Gastroesophageal sphincter (tissue), 4 donors: ENCODE results near the gene SLC38A2. TPM values are rescaled to one million over a fixed set of nuclear protein-coding genes. Genes with fewer than 3 reads are reported as not detected.

ENCODE experiments used
- ATAC-seq: fragments of 150-250 bp; one replicate; pipeline ENCODE4 v1.9.1; 2016; ENCODE audit warnings: mild to moderate bottlenecking, moderate library complexity
- H3K27ac ChIP-seq, 4 donors: fragments of 200-600 bp; sonication (generic) in 3 of 4; 1 replicate in 3 of 4; 2 replicates in 1 of 4; pipeline ENCODE4 v1.5.1; 2016 to 2019
- H3K27me3 ChIP-seq: fragments of 200-600 bp; sonication (generic); one replicate; pipeline ENCODE4 v1.5.1; 2019
- H3K36me3 ChIP-seq, 2 donors: fragments of 200-600 bp; sonication (generic); one replicate each; pipeline ENCODE4 v1.5.1; 2019; ENCODE audit warnings: control low read depth in 1 of 2
- H3K4me1 ChIP-seq, 3 donors: fragments of 200-600 bp; sonication (generic); 1 replicate in 2 of 3; 2 replicates in 1 of 3; pipeline ENCODE4 v1.5.1; 2016 to 2019; ENCODE audit warnings: control low read depth in 2 of 3
- H3K4me3 ChIP-seq, 2 donors: fragments of 200-600 bp; sonication (generic); one replicate each; pipeline ENCODE4 v1.5.1; 2019; ENCODE audit warnings: mild to moderate bottlenecking in 1 of 2, moderate library complexity in 1 of 2
- H3K9me3 ChIP-seq, 3 donors: fragments of 200-600 bp; sonication (generic); one replicate each; pipeline ENCODE4 v1.5.1; 2017 to 2019; ENCODE audit warnings: control low read depth in 2 of 3
- CTCF ChIP-seq, 4 experiments: fragments of 200-600 bp in 2 of 4; fragments of 450-650 bp in 2 of 4; sonication (generic) in 1 of 4; IDR thresholded peaks; one replicate each; pipeline ENCODE4 v1.5.1; 2017 to 2019; ENCODE audit warnings: antibody characterized with exemption in 4 of 4, mild to moderate bottlenecking in 2 of 4, moderate library complexity in 2 of 4
- EP300 ChIP-seq: sonication (generic); formaldehyde crosslinking; IDR thresholded peaks from one replicate; pipeline ENCODE4 v1.6.1; 2017; ENCODE audit warnings: antibody characterized with exemption, mild to moderate bottlenecking
- POLR2A ChIP-seq, 2 donors: fragments of 450-650 bp; IDR thresholded peaks; one replicate each; pipeline ENCODE4 v1.6.1; 2017; ENCODE audit warnings: antibody characterized with exemption in 2 of 2, mild to moderate bottlenecking in 2 of 2, moderate library complexity in 1 of 2
- POLR2AphosphoS5 ChIP-seq: sonication (generic); formaldehyde crosslinking; IDR thresholded peaks from one replicate; pipeline ENCODE4 v1.6.1; 2017; ENCODE audit warnings: antibody characterized with exemption
- WGBS, 2 donors: methylation state at CpG; one replicate each; pipeline ENCODE4 v1.1.5; 2018; ENCODE audit warnings: low coverage in 1 of 2; 5-methylcytosine and 5-hydroxymethylcytosine counted together
- total RNA-seq, 4 donors: library from RNA; depleted of rRNA; stranded (reverse); fragments of >200 nt; gene quantifications; one replicate each; pipeline ENCODE4 v1.1.0, GENCODE V29; 2016

Gene SLC38A2
- total RNA-seq, 4 donors from 2014 or later, result 175 to 271 (median 263) TPM

DNA sequence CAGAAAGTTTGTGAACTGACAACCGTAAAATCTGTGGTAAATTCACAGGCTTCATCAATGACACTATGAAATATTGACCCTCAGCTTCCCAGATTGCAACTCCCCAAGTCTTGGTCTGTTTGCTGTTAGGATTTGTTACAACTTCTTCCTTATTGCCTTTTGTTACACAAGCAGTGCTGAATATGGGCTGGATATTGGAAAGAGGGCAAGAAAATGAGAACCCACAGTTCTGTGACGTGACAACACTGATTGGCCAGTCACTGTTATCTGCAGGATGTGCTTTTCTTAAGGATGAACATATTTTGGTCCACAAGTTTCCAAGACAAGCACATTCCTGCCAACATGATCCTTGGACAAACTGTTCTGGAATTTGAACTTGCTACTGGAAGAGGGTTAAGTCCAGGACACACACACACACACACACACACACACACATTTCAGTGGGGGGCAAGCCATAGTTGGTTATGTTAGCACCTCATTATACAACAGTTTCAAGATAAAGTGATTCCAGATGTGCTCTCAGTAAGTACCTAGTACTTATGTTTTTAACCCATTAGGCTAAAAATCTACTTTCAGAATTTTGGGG, 16.6 kb upstream of the SLC38A2 start:
- peak; percentile 62 for ATAC-seq
- peak overlapping the region; percentile 29 to 61 (median 52) for H3K27ac ChIP-seq
- peaks cover 12 to 60% (median 29%) of the 10 kb centered on the region in 3 donors for H3K4me1 ChIP-seq
- H3K36me3 ChIP-seq, result no peaks in the 10 kb centered on the region
- H3K4me3 ChIP-seq, result no peak overlapping the region
- H3K27me3 ChIP-seq, result no peaks in the 10 kb centered on the region
- TF ChIP-seq POLR2A (IDR thresholded peaks at IDR 0.05) (no peak), POLR2AphosphoS5 (peak; percentile 80)
- WGBS, 2 donors, result 47 to 86% methylated on average over 2 of the region's 2 CpGs
- no peaks in the 10 kb centered on the region for H3K9me3 ChIP-seq

DNA sequence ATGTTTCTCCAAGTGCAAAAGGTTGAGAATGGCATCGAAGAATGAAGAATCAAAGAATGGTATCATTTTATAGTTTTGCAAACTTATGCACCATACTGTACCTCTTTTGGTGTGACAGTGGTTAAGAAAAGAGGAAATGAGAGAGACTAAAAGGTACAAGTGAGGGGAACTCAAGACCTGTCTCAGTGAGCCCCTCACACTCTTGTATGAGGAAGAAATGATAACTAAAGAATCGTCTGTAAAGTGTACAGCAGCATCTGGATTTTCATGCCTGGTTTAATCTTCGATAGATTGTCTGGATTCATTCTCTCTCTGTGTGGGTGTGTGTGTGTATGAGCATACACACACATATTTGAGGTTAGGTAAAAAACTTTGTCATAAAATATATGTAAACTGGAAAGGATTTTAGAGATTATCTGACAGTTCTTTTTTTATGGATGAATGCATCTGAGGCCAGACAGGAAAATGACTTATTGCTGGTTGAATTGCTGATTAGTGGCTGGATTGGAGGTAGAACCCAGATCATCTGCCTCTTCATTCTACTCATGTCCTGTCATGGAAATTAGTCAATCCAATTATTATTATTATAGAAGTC, 16.0 kb upstream of the SLC38A2 start:
- H3K9me3 ChIP-seq, result no peaks in the 10 kb centered on the region
- peak overlapping the region; percentile 29 to 61 (median 52) for H3K27ac ChIP-seq
- no peaks in the 10 kb centered on the region for H3K36me3 ChIP-seq
- no peaks in the 10 kb centered on the region for H3K27me3 ChIP-seq
- 78 to 80% methylated on average over 3 of the region's 3 CpGs for WGBS, 2 donors
- H3K4me1 ChIP-seq, result peaks cover 12 to 61% (median 29%) of the 10 kb centered on the region in 3 donors
- no peak overlapping the region for H3K4me3 ChIP-seq
- ATAC-seq, result no peak
- TF ChIP-seq EP300, result no peak
- TF ChIP-seq CTCF (IDR thresholded peaks at IDR 0.05), result no peak
- TF ChIP-seq POLR2AphosphoS5, result no peak
- no peak for TF ChIP-seq POLR2A (IDR thresholded peaks at IDR 0.05)

GRCh38 chr12:46387670-46388069, 15.1 kb upstream of the SLC38A2 start:
- no peaks in the 10 kb centered on the region for H3K27me3 ChIP-seq
- ATAC-seq, result no peak
- 94 to 100% methylated on average over 1 to 6 of the region's 6 CpGs for WGBS, 2 donors
- H3K36me3 ChIP-seq, result no peaks in the 10 kb centered on the region
- H3K4me3 ChIP-seq, result no peak overlapping the region
- no peak for TF ChIP-seq CTCF (IDR thresholded peaks at IDR 0.05)
- peaks cover 12 to 61% (median 29%) of the 10 kb centered on the region in 3 donors for H3K4me1 ChIP-seq
- no peaks in the 10 kb centered on the region for H3K9me3 ChIP-seq
- H3K27ac ChIP-seq, result peak overlapping the region; percentile 52 to 99 (median 90)

DNA sequence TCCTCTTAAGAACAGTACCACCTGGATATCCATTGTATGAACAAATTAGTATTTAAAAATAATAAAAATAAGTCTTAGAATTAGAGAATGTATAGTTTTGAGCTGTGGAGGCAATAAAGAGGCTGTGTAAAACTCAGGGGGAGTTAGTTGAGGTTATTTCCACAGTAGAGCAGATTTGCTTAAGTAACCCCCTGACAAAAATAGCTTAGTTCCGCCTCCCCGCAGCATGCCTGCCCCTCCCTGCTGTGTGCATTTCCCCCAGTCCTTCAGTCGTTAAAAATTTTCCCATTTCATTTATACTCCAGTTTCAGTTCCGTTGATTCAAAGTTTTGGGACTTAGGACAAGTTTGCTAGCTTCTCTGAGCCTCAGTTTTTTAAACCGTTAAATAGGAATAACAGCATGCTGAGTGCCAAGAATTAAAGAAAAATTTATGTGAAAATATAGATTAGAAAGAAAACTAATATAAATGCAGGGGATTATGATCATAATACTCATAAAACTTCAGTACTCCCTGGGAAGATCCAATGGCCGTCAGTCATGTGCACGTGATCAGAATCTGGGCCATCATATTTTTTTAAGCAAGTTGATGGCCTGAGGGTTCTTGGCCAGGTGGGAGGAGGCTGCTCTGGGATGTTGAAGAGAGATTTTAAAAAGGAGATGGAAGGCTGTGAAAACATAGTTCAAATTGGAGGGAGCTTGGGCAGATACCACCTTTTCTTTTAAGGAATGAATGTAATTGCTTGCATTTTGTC, 14.5 kb upstream of the SLC38A2 start:
- peak overlapping the region; percentile 15 to 24 for H3K4me3 ChIP-seq
- TF ChIP-seq POLR2A (IDR thresholded peaks at IDR 0.05) (no peak), POLR2AphosphoS5 (no peak), EP300 (no peak), CTCF (IDR thresholded peaks at IDR 0.05) (no peak)
- H3K27ac ChIP-seq, result peak overlapping the region; percentile 52 to 99 (median 90)
- ATAC-seq, result no peak
- peaks cover 12 to 67% (median 29%) of the 10 kb centered on the region in 3 donors for H3K4me1 ChIP-seq
- whole genome bisulfite sequencing, 2 donors, result 11 to 13% methylated on average over 7 of the region's 7 CpGs
- H3K36me3 ChIP-seq, result no peaks in the 10 kb centered on the region
- no peaks in the 10 kb centered on the region for H3K9me3 ChIP-seq
- H3K27me3 ChIP-seq, result no peaks in the 10 kb centered on the region

DNA sequence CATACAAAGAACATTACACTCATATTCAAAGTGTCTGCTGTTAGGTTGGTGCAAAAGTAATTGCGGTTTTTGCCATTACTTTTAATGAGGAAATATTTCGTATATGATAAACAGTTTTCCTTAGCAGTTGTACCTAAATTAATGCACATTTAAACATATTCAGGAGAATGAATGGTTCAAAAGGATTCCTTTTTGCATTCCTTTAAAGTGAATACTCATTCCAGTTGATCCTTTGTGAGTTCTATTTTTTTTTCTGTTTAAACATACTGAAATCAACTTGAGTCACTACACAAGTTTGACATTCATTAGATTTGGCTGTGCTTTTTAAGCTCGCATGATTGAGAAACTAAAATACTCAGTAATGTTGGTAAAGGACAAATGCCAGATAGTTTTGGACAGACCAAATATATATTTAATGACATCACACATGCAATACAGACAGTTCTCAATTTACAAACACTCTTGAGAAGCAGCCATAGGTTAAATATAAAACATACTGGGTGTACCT, 13.8 kb upstream of the SLC38A2 start:
- Histone ChIP-seq H3K4me3 (peak overlapping the region in 1 of 2 donors; percentile 15), H3K36me3 (no peaks in the 10 kb centered on the region), H3K4me1 (peaks cover 12 to 71% (median 29%) of the 10 kb centered on the region in 3 donors), H3K27me3 (no peaks in the 10 kb centered on the region), H3K27ac (peak overlapping the region; percentile 39 to 99 (median 90)), H3K9me3 (no peaks in the 10 kb centered on the region)
- peak; percentile 85 for TF ChIP-seq POLR2AphosphoS5
- no peak for TF ChIP-seq EP300
- WGBS, 2 donors, result 18 to 24% methylated on average over 3 of the region's 3 CpGs
- no peak for ATAC-seq
